Spinal cord (tissue), 10 donors: ENCODE measurements around the gene IFNE. TPM values are rescaled to one million over a fixed set of nuclear protein-coding genes. Genes with fewer than 3 reads are reported as not detected.
"Not testable (repeated sequence)": the region's sequence is repeated elsewhere in the genome, so short reads cannot be mapped to it uniquely, and the experiment has no call there.

Experiments
- DNase-seq, 6 donors: peaks; one replicate each; pipeline versions ENCODE4 v3.0.0 to v3.0.0-alpha.2; 2013 to 2015; ENCODE audit warnings: low spot score in 6 of 6, low read depth in 4 of 6
- H3K27ac ChIP-seq: one replicate; pipeline ENCODE4 v1.5.1; 2013; ENCODE audit warnings: low read depth, low read length, control low read depth
- H3K27me3 ChIP-seq: one replicate; pipeline ENCODE4 v1.6.1; 2013; ENCODE audit warnings: low read length; ENCODE audit not compliant: control insufficient read depth, insufficient read depth
- H3K36me3 ChIP-seq: one replicate; pipeline ENCODE4 v1.6.1; 2013; ENCODE audit warnings: low read length; ENCODE audit not compliant: control insufficient read depth, insufficient read depth
- H3K4me1 ChIP-seq: one replicate; pipeline ENCODE4 v1.6.1; 2013; ENCODE audit warnings: low read length; ENCODE audit not compliant: control insufficient read depth, insufficient read depth
- H3K4me3 ChIP-seq: one replicate; pipeline ENCODE4 v1.5.1; 2013; ENCODE audit warnings: low read depth, low read length, control low read depth
- H3K9me3 ChIP-seq: one replicate; pipeline ENCODE4 v1.6.1; 2013; ENCODE audit warnings: low read length; ENCODE audit not compliant: control insufficient read depth, insufficient read depth
- WGBS: methylation state at CpG from one replicate; pipeline ENCODE4 v1.1.5; 2013; ENCODE audit warnings: missing lambda C conversion rate; ENCODE audit not compliant: insufficient coverage; 5-methylcytosine and 5-hydroxymethylcytosine counted together
- polyA plus RNA-seq, 2 donors: library from polyadenylated mRNA; unstranded; fragments of 120-200 nt; gene quantifications; one replicate each; pipeline ENCODE4 v1.2.1, GENCODE V29; 2013; ENCODE audit not compliant: insufficient read length in 2 of 2
- total RNA-seq, 2 donors: library from RNA; depleted of rRNA in 1 of 2; stranded (reverse); fragments of 120-200 nt in 1 of 2; fragments of >200 nt in 1 of 2; gene quantifications; one replicate each; pipeline versions ENCODE4 v1.2.3 to v1.2.4, GENCODE V29; 2013 to 2014
- donor health status: healthy.

IFNE gene
- total and polyA plus RNA-seq, 4 donors: 0.17 to 0.18 TPM; not detected in 2

DNA sequence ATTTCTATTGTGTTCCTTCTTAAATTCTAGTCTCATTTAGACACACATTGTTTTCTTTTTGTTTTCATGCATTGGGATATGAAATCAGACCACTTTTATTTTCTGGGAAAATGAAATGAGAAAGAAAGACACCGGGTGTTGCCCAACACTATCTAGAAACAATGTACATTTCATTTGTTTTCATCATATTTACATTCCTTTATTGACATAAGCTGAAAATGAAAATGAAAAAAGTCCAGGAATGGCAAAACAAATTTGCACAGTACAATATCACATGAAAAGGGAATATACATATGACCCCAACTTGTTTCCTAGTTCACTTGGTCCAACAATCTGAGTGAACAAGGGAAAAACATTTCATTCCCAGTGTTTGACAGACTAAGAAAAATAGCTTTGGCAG, 20.7 kb downstream of the IFNE start:
- no CpG with 5 or more reads among the region's 1 CpG for WGBS
- Histone ChIP-seq H3K4me1 (no peaks in the 10 kb centered on the region), H3K4me3 (no peak overlapping the region), H3K9me3 (no peaks in the 10 kb centered on the region), H3K36me3 (no peaks in the 10 kb centered on the region), H3K27ac (no peak overlapping the region), H3K27me3 (no peaks in the 10 kb centered on the region)
- no peak for DNase-seq

- H3K4me1 ChIP-seq: no peaks in the 10 kb centered on the region
- H3K36me3 ChIP-seq: no peaks in the 10 kb centered on the region
- H3K27me3 ChIP-seq: no peaks in the 10 kb centered on the region
- no peak overlapping the region for H3K27ac ChIP-seq
- no peak overlapping the region for H3K4me3 ChIP-seq
- no peaks in the 10 kb centered on the region for H3K9me3 ChIP-seq
- peak in 1 of 6 donors; percentile 13 for DNase-seq
These were observed 26.8 kb downstream of the IFNE start for GRCh38 chr9:21455320-21455719.

- no CpG with 5 or more reads among the region's 2 CpGs for WGBS
- no peaks in the 10 kb centered on the region for H3K36me3 ChIP-seq
- no peaks in the 10 kb centered on the region for H3K27me3 ChIP-seq
- H3K4me1 ChIP-seq: no peaks in the 10 kb centered on the region
- H3K27ac ChIP-seq: no peak overlapping the region
- H3K4me3 ChIP-seq: no peak overlapping the region
- no peak for DNase-seq
- H3K9me3 ChIP-seq: no peaks in the 10 kb centered on the region
These were observed 28.0 kb downstream of the IFNE start for GRCh38 chr9:21454149-21454548.

DNA sequence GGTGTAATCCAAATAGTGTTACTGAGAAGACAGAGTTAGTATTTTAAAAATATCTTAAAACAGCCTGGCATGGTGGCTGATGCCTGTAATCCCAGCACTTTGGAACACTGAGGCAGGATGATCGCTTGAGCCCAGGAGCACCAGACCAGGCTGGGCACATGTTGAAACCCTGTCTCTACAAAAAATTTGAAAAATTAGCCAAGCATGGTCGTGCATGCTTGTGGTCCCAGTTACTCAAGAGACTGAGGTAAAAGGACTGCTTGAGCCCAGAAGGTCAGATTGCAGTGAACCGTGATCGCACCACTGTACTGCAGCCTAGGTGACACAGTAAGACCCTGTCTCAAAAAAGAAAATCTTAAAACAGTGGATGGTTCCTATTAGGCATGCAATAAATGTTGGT, 29.4 kb downstream of the IFNE start:
- no peaks in the 10 kb centered on the region for H3K36me3 ChIP-seq
- H3K27ac ChIP-seq: no peak overlapping the region
- H3K27me3 ChIP-seq: no peaks in the 10 kb centered on the region
- H3K4me1 ChIP-seq: no peaks in the 10 kb centered on the region
- H3K9me3 ChIP-seq: no peaks in the 10 kb centered on the region
- H3K4me3 ChIP-seq: no peak overlapping the region
- DNase-seq: no peak
- WGBS: 89% methylated on average over 4 of the region's 4 CpGs

DNA sequence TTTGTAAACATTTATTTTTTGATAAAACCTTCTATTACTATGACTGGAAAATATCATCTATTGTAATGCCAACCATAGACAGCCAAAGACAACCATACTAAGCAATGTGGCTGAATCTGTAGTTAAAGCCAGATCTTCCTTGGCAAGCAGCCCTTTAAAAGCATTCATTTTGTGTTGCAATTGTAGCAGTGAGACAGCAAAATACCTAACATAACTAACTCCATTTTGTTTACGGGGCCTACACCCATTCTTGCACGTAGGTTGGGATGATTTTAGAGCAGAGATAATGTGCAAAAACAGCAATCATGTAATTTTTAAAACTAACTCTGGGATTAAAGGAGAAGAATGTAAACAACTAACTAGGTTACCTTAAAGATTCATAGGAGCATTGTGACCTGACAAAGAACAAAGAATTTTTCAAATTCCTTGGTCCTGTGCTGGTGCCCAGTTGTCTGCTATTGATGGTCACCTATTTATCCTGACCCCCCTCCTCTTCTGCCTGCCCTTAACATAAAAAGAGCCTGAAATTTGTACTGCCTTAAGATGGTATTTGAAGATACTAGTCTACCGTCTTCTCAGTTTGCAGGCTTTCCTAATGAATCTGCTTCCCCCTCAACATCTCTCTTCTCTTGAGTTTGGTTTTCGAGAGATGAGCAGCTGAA, 31.2 kb downstream of the IFNE start:
- no CpG with 5 or more reads among the region's 4 CpGs for WGBS
- no peak for DNase-seq
- no peaks in the 10 kb centered on the region for H3K36me3 ChIP-seq
- no peaks in the 10 kb centered on the region for H3K27me3 ChIP-seq
- no peaks in the 10 kb centered on the region for H3K4me1 ChIP-seq
- H3K9me3 ChIP-seq: no peaks in the 10 kb centered on the region
- H3K4me3 ChIP-seq: no peak overlapping the region
- H3K27ac ChIP-seq: no peak overlapping the region

DNA sequence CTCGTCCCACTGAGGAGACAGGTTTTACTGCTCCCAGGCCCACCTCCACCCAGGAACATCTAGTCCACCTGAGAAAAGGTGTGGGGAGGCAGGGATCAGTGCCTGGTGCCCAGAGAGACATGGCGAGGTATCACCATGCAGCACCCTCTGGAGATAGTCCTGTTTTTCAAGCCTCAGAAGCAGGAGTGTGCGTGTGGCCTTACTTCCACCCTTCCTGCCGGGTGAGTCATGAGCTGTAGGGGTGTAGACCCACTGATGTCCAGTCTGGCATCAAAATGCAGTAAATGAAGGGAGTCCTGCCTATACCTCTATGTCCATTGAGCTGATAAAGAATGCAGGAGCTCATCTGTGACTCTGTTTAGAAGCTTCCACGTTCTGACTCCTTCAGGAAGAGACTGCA, 32.8 kb downstream of the IFNE start:
- H3K4me3 ChIP-seq, H3K9me3 ChIP-seq, H3K27me3 ChIP-seq, H3K36me3 ChIP-seq, H3K4me1 ChIP-seq, H3K27ac ChIP-seq, DNase-seq: not testable (repeated sequence)
- 93% methylated on average over 4 of the region's 5 CpGs for WGBS

DNA sequence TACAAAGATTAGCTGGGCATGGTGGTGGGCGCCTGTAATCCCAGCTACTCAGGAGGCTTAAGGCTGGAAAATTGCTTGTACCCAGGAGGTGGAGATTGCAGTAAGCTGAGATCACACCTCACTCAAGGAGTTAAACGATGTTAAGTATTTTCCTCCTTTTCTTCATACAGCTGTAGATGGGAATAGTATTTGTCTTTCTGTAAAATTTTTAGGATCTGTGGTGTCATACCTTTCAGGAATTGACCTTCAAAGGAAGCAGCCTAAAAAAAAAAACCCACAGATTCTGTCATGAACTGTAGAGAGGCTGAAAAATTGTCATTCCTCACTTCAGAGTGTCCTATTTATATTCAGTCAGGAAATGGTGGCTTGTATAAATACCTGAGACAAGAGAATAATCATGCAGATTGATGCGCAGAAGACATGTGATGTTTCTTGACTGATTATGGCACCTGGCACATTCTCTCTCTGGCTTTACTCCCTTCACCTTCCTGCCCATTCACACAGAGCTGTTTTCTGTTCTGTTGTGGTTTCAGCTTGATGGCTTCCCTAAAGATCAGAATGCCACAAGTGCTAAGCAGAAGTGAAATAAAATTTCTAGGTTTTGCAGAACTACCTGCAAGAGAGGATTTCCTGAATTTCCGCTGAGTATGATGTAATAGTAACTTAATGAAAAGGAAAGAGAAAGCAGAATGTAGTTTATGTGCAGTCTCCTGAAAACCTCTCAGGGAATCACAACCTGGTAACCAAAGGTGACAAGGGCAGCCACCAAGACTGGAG, 38.1 kb downstream of the IFNE start:
- no peaks in the 10 kb centered on the region for H3K9me3 ChIP-seq
- H3K27me3 ChIP-seq: no peaks in the 10 kb centered on the region
- no peak overlapping the region for H3K4me3 ChIP-seq
- no peaks in the 10 kb centered on the region for H3K36me3 ChIP-seq
- no peak for DNase-seq
- WGBS: 100% methylated on average over 1 of the region's 4 CpGs
- H3K4me1 ChIP-seq: no peaks in the 10 kb centered on the region
- H3K27ac ChIP-seq: no peak overlapping the region

DNA sequence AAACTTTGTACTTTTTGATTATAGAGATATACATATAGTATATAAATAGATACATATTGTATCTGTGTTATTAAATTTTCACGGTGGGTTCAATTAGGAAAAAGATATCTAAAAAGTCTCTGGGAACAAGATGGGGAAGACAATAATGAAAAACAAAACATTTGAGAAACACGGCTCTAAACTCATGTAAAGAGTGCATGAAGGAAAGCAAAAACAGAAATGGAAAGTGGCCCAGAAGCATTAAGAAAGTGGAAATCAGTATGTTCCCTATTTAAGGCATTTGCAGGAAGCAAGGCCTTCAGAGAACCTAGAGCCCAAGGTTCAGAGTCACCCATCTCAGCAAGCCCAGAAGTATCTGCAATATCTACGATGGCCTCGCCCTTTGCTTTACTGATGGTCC, 42.0 kb downstream of the IFNE start, which contains the start of gene IFNA1:
Gene IFNA1 (plus strand): TSS at position 301 of the 400 bp plus-strand sequence. CDS start 69 bp downstream, at position 370.
- Histone ChIP-seq H3K4me1 (no peaks in the 10 kb centered on the region), H3K36me3 (no peaks in the 10 kb centered on the region), H3K9me3 (no peaks in the 10 kb centered on the region), H3K27me3 (no peaks in the 10 kb centered on the region), H3K27ac (no peak within 1 kb of the TSS), H3K4me3 (no peak within 1 kb of the TSS)
- 86% methylated on average over 1 of the region's 4 CpGs for WGBS
- no peak for DNase-seq

- not testable (repeated sequence) for H3K4me1 ChIP-seq, H3K36me3 ChIP-seq, H3K27me3 ChIP-seq, DNase-seq, H3K4me3 ChIP-seq, H3K9me3 ChIP-seq, H3K27ac ChIP-seq
- WGBS: no CpG with 5 or more reads among the region's 7 CpGs
These were observed 47.1 kb downstream of the IFNE start for GRCh38 chr9:21435015-21435383.
